HG03520 (cell line): ENCODE results near the gene R3HDM2.
A peak's percentile ranks its signal among the peaks of the same experiment; 100 is the strongest.

Source experiments
- ATAC-seq: cut with Tn5 transposase; IDR thresholded peaks from one replicate; pipeline ENCODE4 v1.9.1; 2021; ENCODE audit warnings: mild to moderate bottlenecking, moderate library complexity; ENCODE audit not compliant: unreplicated experiment

The R3HDM2 gene

DNA sequence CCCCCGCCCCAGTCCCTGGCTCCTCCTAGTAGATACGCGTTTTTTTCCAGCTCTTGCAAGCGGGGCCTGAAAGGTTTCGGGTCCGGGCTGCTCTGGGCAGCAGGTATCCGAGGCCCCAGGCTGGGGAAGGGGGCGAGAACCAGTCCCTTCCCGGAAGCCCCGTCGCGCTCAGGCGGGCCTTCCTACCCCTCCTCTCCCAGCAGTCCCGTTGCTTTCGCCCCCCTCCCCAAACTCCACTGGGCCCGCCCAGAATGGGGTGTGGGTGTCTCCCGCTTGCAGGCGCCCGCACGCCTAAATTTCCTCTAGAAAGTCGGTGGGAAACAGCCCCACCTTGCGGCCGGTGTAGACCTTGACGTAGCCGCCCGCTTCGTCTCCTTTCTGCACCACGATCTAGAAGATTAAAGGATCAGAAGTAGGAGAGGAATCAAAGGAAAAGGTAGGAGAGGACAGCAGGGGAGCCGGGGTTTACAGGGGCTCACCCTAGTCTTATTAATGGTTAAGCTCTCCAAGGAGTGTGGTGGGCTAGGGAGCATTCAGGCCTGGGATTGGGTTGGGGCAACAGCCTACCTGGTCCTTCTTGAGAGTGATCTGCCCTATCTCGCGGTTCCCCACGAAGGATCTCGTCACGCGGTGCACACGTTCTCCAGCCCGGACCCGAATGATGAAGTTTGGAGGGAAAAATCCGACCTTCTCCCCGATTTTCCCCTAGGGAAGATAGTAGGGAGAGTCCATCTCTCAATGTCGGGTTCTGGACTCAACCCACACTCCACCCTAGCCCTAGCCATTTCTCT is 187.1 kb downstream of the R3HDM2 start:
- no peak for ATAC-seq

DNA sequence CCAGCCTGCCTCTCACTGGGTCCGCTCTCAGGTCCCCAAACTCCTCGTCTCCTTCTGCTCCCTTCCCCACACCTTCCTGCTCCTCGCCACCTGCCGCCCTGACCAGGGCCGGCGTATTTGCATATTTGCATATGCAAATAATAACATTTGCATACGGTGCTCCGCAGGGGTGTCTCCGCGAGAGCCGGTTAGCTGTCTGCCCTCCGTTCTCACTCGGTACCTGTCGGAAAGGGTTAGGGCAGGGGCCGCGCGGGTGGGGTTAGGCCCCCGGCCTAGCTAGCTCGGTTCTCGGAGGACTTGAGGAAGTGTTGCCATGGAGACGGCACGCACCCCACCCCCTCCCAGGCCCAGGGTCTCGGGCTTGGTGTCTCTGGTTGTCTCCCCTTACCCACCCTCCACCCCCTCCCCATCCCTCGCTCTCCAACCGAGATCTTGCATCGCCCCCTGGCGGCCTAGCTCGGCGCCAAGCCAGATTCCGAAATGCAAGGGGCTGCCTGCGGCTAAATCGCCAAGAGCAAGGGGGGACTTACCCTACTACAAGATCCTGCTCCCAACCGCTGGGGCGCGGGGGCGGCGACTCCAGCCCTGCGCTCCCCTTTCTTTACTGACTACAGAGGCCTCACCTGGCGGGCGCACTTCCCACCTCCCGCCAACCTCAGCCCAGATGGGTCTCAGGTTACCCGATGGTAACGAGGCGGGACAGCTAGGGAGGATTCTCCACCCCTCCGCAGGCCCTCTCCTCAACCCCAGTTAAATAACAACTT is 188.0 kb downstream of the R3HDM2 start:
- peak; percentile 45 for ATAC-seq

DNA sequence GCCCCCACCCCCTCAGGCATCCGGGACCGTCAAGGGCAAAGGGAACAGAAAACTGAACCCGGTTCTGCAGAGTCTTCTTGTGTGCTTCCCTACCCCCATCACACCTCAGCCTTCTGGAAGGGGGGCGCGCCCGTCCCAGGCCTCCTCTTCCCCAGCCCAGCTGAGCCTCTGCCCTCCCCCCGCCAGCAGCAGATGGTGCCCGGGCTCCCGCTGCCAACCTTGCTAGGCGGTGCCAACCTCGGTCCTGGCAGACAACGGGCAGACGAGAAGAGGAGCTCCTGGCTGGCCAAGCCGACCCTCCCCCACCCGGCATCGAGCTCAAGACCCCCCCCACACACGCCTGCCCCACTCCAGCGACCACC is 188.5 kb downstream of the R3HDM2 start:
- ATAC-seq = no peak

DNA sequence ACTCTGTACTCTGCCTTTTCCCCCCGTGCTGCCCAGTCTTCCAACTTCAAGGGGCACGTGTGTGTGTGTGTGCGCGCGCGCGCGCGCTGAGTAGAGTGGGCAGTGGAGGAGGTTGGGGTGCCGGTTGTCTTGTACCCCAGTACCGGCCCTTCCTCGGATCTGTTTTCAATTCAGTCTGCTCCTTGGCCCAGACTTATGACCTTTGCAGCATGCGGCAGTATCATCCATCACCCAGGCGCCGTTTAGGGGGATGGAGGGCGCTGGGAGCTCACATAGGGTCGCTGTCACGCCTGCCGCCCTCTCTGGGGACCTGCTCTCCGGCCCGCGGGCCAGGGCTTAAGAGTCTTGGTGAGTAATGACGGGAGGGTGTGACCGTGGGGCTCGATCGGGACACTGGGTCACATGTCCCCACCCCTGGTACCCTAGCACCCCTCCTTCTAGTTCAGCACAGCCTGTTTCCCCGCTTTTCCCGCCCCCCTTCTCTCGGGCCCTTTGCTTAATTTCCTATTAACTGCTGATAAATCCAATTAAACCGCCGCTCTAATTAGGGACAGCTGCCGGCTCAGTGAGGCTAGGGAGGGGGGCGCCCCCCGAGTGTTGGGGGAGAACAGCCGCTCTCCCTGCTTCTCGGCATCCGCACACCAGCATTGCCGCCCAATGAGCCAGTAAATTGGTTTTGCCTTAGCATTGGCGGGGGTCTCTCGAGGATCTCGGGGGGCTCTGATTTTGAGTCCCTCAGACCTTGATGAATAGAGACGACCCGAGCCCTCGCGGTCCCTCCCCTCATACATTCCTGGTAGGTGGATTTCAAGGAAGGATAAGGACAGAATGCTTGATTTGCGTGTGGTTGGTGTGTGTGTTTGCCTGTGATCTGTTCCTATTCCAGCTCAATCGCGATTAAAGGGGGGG is 189.2 kb downstream of the R3HDM2 start:
- ATAC-seq = no peak

DNA sequence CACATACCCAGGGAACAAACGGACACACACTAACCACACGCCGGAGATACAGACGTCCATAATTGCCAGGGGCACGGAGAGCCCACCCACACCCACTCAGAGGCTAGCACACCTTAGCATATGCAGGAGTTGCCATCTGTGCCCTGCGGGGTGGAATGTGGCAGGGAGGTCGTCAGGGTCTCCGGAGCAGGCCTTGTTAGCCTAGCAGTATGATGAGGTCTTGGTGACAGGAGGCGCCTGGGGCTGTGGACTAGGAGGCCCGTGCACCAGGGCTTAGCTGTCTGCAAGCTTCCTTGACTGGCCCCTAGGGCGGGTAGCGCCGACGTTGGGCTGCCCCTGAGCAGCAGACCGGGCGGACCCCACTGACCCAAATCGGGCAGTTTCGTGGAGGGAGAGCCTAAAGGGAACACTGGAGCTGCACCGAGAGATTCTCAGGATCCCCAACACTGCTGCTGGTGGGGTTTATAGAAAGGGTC is 189.9 kb downstream of the R3HDM2 start:
- ATAC-seq = no peak

DNA sequence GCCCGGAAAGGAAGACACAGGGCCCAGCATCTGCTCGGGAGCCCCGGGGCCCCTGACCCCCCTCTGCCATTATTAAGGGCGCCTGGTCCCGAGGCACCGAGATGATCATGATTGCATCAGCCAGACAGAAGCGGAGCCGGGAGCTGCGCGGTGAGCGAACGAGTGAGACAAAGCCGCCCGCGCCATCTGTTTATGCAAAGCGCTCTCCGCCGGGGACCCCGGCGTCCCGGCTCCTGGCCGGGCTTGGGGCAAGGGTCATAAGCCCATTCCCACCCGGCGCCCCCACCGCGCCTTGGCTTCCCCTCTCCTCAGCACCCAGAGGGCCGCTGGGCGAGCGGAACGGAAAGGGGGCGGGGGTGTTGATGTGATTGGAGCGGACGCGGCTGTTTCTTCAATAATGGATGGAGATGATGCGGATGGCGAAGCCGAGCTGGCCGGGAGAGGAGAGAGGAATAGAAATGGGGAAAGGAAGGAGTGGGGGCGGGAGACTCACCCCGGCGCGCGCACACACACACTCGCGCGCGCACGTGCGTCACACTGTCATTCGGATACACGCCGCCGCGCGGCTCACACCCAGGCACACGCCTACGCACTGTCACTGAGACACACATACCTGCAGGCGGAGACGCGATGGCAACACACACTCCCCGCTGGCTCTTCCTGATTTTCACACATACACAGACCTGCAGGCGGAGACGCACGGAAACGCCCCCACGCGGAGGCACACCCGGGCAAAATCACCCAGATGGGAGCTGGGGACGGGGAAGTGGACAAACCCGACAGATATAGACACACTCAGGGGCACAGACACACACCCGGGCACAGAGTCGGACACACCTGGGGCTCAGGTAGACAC is 190.5 kb downstream of the R3HDM2 start:
- ATAC-seq = no peak

DNA sequence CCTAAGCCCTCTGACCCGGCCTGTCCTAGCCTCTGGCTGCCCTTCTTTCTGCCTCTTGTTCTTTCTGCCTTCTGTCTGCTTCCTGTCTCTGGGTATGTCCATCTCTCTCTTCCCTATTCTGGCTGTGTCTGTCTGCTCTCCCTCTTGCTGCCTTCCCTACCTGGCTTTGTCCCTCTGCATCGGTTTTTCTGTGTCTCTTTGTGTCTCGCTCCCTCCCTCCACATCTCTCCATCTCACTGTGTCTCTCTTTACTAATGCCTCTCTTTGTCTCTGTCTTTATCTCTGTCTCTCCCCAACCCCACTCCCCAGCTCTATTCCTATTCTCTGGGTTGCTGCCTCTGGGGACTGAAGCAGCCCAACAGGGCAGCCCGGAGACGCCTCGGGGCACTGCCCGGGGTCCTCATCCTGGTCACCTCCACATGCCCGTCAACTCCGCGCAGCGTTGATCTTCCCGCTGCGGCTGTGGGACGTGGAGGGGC is 191.2 kb downstream of the R3HDM2 start:
- no peak for ATAC-seq

DNA sequence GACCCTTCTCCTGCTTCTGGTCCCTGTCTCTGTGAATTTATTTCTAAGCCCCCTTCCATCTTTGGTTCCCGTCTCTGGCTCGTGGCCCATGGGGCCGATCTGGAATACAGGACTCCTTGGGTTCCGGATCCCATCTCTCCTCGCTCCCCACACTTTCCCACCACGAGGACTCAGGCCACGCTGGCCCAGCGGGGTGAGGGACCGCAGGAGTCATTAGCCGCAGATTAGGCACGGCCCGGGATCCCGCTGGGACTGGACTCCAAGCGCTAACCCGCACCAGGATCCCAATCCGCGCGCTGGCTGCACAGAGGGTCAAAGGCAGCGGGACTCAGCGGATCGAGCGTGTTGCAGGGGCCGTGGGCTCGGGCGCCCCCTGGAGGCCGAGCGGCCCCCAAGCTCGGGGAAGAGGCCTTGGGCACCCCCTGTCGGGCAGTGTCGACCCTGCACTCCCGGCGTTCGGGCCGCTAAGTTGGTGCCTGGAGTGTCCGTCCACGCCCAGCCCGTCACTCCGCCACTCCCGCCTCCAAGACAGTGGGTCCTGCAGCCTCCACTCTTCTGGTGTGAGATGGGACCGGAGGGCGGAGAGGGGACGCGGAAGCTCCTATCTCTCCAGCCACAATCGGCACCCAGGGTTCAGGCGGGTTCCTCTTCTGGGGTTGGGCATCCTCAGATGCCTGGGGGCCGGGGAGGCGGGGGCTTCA is 191.8 kb downstream of the R3HDM2 start:
- ATAC-seq = peak; percentile 50

DNA sequence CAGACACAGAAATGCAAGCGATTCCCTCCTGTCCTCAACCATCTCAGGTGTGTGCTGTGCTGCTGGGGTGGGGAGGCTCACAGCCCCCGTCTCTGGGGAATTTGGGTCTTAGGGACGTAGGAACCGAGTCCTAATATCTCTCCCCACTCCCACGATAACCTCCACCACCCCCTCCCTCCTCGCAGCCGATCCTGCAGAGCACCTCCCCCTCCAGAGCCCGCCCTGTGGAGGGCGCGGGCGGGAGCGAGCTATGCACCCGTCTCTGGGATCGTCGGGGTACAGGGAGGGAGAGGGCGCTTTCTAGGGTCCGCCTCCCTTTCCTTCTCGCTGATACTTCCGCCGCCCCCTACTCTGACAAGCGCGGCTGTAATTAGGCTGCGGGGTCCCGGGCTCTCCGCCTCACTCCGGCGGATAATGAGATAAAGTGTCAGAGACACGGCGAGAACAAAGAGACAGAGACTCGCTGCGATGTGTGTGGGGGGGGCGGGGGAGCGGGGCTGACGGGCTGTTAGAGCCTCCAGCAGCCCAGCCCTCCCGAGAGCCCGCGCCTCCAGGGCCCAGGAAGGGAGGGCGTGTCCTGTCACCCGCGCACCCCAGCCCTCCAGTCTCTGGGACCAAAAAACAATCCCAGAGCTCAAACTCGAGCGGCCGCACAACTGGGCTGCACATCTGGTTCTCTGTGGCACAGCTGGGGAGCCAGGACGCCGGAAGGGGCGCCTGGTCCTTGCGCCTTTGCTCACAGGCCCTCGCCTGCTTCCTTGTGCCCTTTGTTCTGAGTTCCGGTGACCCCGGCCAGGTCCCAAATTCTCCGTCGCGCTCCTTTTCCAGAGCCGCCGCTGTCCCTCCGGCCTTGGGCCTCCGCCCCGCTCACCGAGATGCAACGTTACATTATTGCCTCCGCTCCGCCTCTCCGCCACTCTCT is 192.7 kb downstream of the R3HDM2 start:
- no peak for ATAC-seq

DNA sequence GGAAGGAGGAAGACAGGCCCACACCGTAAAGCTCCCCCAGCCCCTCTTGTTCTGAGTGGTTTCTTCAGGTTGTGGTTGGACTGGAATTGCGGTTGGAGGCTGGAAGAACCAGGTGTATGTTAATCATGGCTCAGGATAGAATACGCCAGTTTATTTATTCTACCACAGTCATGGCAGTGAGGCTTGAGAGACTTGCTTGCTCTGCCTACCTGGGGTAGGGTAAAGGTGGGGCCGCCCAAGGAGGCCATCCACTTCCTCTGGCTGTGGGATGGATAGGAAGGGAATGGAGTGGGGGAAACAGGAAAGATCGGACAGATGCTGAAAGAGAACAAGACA is 193.3 kb downstream of the R3HDM2 start:
- ATAC-seq = no peak

DNA sequence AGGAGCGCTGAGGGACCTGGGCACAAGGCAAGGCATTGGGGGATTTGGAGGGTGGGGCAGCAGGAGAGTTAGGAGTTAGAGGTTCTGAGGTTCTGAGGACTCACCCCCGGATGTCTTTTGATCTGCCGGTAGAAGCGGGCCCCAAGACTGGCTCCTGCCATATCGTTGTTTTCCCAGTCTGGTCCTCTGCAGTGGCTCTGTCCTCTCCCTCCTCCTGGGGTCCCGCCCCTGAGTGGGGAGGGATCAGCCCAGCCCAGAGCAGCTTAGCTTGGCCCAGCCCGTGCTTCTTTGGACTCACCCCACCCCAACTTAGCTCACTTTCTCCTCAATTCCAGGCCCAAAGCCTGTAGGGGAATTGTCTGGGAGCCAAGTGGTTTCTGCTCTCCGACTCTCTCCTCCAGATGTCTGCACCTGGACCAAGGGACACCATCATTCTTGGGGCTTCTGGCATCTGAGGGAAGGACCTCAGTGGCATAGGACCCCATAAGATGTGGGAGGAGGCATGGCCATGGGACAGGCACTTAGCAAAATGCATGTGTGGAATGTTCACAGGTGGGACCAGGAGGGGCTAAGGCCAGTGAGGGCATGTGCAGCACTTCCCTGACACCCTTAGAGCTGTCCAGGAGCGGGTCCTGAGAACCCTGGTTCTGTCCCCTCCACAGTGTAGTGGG is 193.8 kb downstream of the R3HDM2 start:
- no peak for ATAC-seq

DNA sequence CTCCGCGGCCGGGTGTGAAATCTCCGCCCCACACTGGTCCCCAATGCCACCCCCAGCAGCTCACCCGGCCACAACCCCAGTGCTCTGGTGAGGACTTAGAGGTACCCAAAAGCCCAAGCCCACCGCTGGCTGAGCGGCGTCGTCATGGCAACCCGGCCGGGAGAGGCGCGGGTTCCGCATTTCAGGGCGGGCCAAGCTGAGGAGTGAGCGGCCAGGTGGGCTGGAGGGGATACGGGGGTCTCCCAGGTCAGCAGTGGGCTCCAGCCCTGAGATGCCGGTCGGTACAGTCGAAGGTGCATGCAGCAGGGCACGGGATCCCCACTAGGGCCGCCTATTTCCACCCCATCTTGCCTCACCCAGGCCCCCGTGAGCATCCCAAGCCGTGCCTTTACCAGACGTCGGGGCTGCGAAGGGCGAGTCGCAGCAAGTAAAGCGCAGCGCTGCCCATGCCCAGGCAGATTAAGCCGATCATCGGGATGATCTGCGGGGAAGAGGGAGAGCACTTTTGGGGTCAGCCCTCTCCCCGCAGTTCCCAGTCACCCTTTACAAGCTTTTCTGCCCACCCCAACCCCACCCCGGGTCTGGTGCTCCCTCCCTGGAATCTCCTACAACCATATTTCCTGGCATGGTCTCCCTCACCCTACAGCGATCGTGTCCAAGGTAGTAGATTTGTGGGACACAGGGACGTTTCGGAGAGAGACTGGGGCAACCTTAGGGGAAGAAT is 194.5 kb downstream of the R3HDM2 start:
- no peak for ATAC-seq

DNA sequence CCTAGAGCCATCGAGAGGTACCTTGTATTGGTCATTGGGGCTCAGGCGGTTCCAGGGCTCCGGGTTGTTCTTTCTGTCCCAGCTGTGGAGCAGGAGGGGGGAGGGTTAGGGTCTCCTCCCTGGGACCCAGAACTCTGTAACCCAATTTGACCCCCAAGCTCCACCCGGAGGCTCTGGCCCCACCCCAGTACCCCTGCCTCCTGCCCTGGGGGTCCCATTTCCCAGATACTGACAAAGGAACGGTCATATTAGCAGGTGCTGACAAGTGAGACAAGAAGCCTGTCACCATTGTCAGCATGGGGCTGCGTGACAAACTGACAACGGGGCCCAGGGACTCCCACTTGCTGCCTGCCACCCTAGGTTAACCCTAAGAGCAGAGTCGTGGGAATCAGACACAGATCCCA is 195.1 kb downstream of the R3HDM2 start:
- no peak for ATAC-seq

DNA sequence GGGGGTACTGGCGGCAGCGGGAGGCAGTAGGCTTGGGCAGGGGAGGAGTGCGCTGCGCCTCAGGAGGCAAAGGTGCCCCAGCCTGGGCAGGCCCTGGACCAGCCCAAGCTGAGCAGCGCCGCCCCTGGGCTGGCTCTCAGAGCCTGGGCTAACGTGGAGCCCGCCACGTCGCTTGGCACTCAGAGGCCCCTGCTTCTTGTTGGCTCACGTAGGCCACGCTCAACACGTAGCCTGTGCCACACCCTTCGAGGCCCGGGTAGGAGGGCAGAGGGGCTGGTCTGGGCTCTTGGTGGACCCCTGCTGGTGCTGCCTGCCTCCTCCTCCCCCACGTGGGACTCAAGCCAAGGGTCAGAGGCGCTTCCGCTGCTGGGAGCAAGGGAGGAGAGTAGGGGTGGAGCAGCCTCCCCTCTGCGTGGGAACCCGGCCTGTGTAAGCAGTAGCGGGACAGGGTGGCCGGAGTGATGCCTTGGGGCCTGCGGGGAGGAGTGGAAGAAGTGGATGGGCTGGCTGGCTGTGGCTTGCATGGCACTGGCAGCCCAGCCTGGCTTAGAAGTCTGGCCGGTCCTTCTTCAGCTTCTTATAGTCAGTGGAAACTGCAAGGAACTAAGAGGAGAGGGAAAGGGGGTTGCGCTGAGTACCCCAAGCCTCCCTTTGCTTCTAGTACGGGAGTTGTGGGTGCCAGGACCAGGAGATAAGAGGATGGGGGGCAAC is 195.7 kb downstream of the R3HDM2 start:
- no peak for ATAC-seq

DNA sequence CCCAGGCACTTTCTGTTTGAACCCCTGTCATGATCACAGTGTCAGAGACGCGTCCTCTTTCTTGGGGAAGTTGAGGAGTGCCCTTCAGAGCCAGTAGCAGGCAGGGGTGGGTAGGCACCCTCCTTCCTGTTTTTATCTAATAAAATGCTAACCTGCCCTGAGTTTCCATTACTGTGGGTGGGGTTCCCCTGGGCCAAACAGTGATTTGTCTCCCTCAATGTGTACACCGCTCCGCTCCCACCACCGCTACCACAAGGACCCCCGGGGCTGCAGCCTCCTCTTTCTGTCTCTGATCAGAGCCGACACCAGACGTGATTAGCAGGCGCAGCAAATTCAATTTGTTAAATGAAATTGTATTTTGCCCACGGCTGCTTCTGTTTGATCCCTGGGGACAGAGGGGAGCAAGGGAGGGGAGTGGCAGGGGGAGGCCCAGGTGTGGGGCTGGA is 196.2 kb downstream of the R3HDM2 start:
- ATAC-seq = no peak

DNA sequence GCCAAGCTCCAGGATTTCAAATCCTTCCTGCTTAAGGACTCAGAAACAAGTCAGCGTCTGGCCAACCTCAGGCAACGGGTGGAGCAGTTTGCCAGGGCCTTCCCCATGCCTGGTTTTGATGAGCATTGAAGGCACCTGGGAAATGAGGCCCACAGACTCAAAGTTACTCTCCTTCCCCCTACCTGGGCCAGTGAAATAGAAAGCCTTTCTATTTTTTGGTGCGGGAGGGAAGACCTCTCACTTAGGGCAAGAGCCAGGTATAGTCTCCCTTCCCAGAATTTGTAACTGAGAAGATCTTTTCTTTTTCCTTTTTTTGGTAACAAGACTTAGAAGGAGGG is 196.6 kb downstream of the R3HDM2 start:
- ATAC-seq = no peak
